ENCODE results near the gene FIG4. TPM values are rescaled to one million over a fixed set of nuclear protein-coding genes. Genes with fewer than 3 reads are reported as not detected.

FIG4 gene
- total and polyA plus RNA-seq, 2 of the 4 experiments (the other 2 are of a cell fraction), result 12.1 to 15.4 TPM

DNA sequence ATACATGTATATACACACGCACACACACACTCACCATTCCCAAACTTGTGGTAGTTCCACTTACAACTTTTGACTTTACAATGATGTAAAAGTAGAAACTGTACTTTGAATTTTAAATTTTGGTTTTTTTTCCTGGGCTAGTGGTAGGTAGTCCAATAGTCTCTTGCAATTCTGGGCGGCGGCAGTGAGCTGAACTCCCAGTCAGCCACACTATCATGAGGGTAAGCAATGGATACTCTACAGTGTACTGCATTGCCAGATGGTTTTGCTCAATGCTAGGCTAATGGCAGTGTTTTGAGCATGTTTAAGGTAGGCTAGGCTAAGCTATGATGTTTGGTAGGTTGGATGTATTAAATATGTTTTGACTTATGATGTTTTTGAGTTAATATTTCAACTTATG is 150.8 kb downstream of the FIG4 start:
- Histone ChIP-seq H2AK5ac (ENCODE audit: low read depth, low read length) (no peak overlapping the region), H4K5ac (ENCODE audit: low read depth, low read length) (no peak overlapping the region), H2BK15ac (ENCODE audit: low read depth, low read length) (no peak overlapping the region), H3K4ac (ENCODE audit: low read depth, low read length) (no peak overlapping the region), H4K20me1 (ENCODE audit: insufficient read depth, low read length) (no peaks in the 10 kb centered on the region), H3K56ac (ENCODE audit: extremely low read depth, insufficient read depth, low read length) (no peak overlapping the region), H2BK120ac (ENCODE audit: low read depth, low read length) (no peak overlapping the region), H2BK20ac (ENCODE audit: low read depth, low read length) (no peak overlapping the region), H3K9me3 (ENCODE audit: control insufficient read depth, insufficient read depth, low read length) (no peaks in the 10 kb centered on the region), H3K27ac (ENCODE audit: insufficient read depth, low read length) (no peak overlapping the region), H3K4me2 (ENCODE audit: low read depth, low read length) (no peak overlapping the region), H3K9me1 (ENCODE audit: insufficient read depth, low read length) (no peaks in the 10 kb centered on the region), H2AK9ac (replicated peaks; ENCODE audit: low read depth, low read length, poor library complexity) (no peak overlapping the region), H3K4me3 (ENCODE audit: insufficient read depth, low read depth, low read length) (no peak overlapping the region), H3K79me1 (ENCODE audit: low read depth in 1 of 2, low read length in 2 of 2) (no peaks in the 10 kb centered on the region), H3K27me3 (ENCODE audit: control insufficient read depth, insufficient read depth, low read length) (no peaks in the 10 kb centered on the region; the same call in 1 of the 2 replicates), H4K8ac (ENCODE audit: low read depth in 2 of 2, low read length in 2 of 2) (no peak overlapping the region), H3K36me3 (ENCODE audit: control insufficient read depth, insufficient read depth, low read length) (no peaks in the 10 kb centered on the region), H3K4me1 (ENCODE audit: control insufficient read depth, insufficient read depth, low read length) (no peaks in the 10 kb centered on the region), H2AFZ (replicated peaks; ENCODE audit: low read length, poor library complexity) (no peak overlapping the region), H4K91ac (ENCODE audit: insufficient read depth, low read depth, low read length) (no peak overlapping the region), H3K14ac (replicated peaks; ENCODE audit: low read depth, low read length) (no peak overlapping the region), H3K9ac (ENCODE audit: low read depth, low read length) (no peak overlapping the region), H2BK5ac (ENCODE audit: low read depth, low read length, poor library complexity, severe bottlenecking) (no peak overlapping the region), H3K23ac (ENCODE audit: low read depth, low read length) (no peak overlapping the region), H3K18ac (ENCODE audit: low read depth, low read length) (no peak overlapping the region)
- WGBS, 2 experiments (ENCODE audit: extremely low coverage in 2 of 2, insufficient read length in 1 of 2), result no CpG with 5 or more reads among the region's 3 CpGs
- ATAC-seq (ENCODE audit: low read depth) (no peak), DNase-seq (no peak)
- CTCF ChIA-PET, result no interaction called here
- POLR2A ChIA-PET (ENCODE audit: unreplicated experiment), result no interaction called here
- BruUV-seq (replicated peaks), result no TSS peak
- intact Hi-C loops (cut with micrococcal nuclease) (no loop called here), dilution Hi-C loops (cut with HindIII; ENCODE audit: low sequenced_read_pairs, unreplicated experiment) (no loop called here), in situ Hi-C loops (cut with MboI; ENCODE audit: low sequenced_read_pairs) (no loop called here)
- no peak for TF ChIP-seq MAFK (IDR thresholded peaks at IDR 0.05; ENCODE audit: low read depth, low read length)
